HepG2 (cell line): ENCODE data around the gene RNU11.
A peak's percentile ranks its signal among the peaks of the same experiment; 100 is the strongest.

Source experiments
- MXI1 ChIP-seq: IDR thresholded peaks from 3 replicates; pipeline ENCODE4 v1.6.1; 2012; ENCODE audit warnings: low read depth, low read length, inconsistent platforms, borderline replicate concordance
- NFYB ChIP-seq: sonication (generic); formaldehyde crosslinking; IDR thresholded peaks from 2 replicates; pipeline ENCODE4 v1.4.0; 2020; ENCODE audit warnings: missing genetic modification reagents
- ZNF232 ChIP-seq: sonication (generic); formaldehyde crosslinking; IDR thresholded peaks from 2 replicates; pipeline ENCODE4 v1.4.0; 2020; ENCODE audit warnings: missing genetic modification reagents, borderline replicate concordance

GRCh38 chr1:28648008-28648473, 359 bp upstream of the RNU11 start:
- TF ChIP-seq MXI1, result peak; percentile 46; the same call in 2 of the 3 replicates
- TF ChIP-seq NFYB (CRISPR knock-in tag), result no peak
- no peak for TF ChIP-seq ZNF232 (CRISPR knock-in tag)
